Choroid plexus epithelial cell (primary cell): ENCODE measurements around the gene PPFIBP2.

Experiments
- DNase-seq: peaks from one replicate; pipeline ENCODE4 v3.0.0-alpha.2; 2010; ENCODE audit warnings: low read depth
- H3K4me3 ChIP-seq: 2 replicates; pipeline ENCODE4 v1.5.1; 2011; ENCODE audit warnings: low read depth, mild to moderate bottlenecking, control low read depth, low read length, moderate library complexity
- CTCF ChIP-seq: conservative IDR thresholded peaks from 2 replicates; pipeline ENCODE4 v1.5.1; 2011; ENCODE audit warnings: low read depth, mild to moderate bottlenecking, control low read depth, inconsistent platforms, low read length, moderate library complexity

Gene PPFIBP2

GRCh38 chr11:7604331-7604955 lies 90.6 kb downstream of the PPFIBP2 start:
- no peak overlapping the region for H3K4me3 ChIP-seq
- DNase-seq: no peak
- no peak for TF ChIP-seq CTCF

DNA sequence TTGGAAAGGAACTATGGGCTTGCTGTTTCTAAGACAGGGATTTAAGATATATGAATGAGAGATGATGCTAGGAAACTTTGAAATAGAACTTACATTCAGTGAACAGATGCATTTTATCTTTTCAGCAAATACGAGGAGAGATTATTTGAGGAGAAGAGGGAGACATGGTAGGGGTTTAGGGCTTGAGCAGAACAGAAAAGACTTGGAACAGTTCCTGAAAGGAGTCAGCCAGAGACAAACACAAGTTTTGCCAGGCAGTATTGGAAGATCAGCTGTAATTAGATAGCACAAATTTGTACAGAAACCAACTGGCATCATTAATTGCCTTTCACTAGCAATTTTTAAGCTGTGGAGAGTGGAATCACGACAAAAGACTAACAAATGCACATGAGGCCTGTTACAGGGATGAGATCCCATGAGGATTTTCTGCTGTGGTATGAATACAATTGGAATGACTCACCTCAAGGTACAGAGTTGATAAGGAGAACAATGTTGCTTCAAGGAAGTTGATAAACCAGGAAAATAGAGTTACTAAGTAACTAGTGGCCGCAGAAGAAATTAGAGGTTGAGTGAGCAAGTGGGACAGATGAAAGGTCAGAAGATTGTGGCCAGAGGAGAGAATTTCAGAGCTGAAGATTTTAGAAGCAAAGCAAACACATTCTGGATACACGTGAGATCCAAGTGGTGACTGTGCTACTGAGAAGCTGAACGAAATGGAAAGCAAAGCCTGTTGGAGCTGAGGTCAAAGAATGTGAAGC lies 91.6 kb downstream of the PPFIBP2 start:
- TF ChIP-seq CTCF: no peak
- H3K4me3 ChIP-seq: no peak overlapping the region
- DNase-seq: peak; percentile 58

DNA sequence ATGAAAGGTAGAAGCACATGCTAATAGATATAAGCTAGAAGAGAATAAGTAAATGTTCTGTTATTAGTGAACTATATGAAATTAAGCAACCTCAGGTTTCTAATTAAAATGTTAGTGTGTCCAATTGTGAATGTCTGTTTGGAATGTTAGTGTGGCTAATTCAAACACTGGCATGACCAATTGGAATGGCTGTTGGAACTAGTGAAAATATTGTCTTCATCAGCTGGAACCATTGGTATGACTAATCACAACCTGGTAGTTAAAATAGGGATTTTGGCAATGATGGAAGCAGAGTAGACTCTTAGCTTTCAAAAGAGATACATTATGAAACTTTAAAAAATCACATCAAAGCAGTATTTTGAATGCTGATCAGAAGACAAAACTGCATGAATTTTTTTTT lies 92.7 kb downstream of the PPFIBP2 start:
- no peak overlapping the region for H3K4me3 ChIP-seq
- DNase-seq: no peak
- TF ChIP-seq CTCF: no peak

GRCh38 chr11:7609015-7609414 lies 95.2 kb downstream of the PPFIBP2 start:
- TF ChIP-seq CTCF: no peak
- no peak for DNase-seq
- no peak overlapping the region for H3K4me3 ChIP-seq

GRCh38 chr11:7609521-7609920 lies 95.7 kb downstream of the PPFIBP2 start:
- no peak for TF ChIP-seq CTCF
- DNase-seq: no peak
- no peak overlapping the region for H3K4me3 ChIP-seq

- TF ChIP-seq CTCF: no peak
These were observed 96.6 kb downstream of the PPFIBP2 start for GRCh38 chr11:7610393-7610792.

GRCh38 chr11:7611411-7611810 lies 97.6 kb downstream of the PPFIBP2 start:
- no peak for DNase-seq
- no peak for TF ChIP-seq CTCF
- no peak overlapping the region for H3K4me3 ChIP-seq

More at GRCh38 chr11:7610393-7610792, 96.6 kb downstream of the PPFIBP2 start:
- DNase-seq: no peak
- no peak overlapping the region for H3K4me3 ChIP-seq
